GM12873 (cell line): ENCODE results near the gene IFNL3.

Source experiments
- TF ChIP-seq, protein P1 (sequence below): IDR thresholded peaks from 2 replicates; pipeline ENCODE4 v1.5.1; 2012; ENCODE audit warnings: low read depth, mild to moderate bottlenecking, moderate library complexity, low read length, control low read depth; ENCODE audit not compliant: insufficient read depth; ENCODE audit errors: missing control alignments

IFNL3 gene

DNA sequence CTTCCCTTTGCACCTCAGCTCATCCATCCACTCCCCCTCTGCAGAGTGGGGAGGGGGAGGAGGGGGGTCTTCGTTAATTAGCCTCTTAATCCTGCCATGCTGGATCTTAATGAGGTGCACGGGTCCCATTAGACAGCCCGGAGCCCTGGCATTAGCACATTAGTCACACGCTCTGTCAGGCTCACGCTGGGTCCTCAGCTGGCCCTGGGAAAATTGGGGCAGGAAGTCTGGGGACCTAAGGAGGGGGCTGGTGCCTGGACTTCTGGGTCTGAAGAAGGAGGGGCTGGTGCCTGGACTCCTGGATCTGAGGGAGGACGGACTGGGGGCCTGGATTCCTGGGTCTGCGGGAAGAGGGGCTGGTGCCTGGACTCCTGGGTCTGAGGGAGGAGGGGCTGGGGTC, 48.5 kb downstream of the IFNL3 start:
- TF ChIP-seq, protein P1, sequence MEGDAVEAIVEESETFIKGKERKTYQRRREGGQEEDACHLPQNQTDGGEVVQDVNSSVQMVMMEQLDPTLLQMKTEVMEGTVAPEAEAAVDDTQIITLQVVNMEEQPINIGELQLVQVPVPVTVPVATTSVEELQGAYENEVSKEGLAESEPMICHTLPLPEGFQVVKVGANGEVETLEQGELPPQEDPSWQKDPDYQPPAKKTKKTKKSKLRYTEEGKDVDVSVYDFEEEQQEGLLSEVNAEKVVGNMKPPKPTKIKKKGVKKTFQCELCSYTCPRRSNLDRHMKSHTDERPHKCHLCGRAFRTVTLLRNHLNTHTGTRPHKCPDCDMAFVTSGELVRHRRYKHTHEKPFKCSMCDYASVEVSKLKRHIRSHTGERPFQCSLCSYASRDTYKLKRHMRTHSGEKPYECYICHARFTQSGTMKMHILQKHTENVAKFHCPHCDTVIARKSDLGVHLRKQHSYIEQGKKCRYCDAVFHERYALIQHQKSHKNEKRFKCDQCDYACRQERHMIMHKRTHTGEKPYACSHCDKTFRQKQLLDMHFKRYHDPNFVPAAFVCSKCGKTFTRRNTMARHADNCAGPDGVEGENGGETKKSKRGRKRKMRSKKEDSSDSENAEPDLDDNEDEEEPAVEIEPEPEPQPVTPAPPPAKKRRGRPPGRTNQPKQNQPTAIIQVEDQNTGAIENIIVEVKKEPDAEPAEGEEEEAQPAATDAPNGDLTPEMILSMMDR = no peak

DNA sequence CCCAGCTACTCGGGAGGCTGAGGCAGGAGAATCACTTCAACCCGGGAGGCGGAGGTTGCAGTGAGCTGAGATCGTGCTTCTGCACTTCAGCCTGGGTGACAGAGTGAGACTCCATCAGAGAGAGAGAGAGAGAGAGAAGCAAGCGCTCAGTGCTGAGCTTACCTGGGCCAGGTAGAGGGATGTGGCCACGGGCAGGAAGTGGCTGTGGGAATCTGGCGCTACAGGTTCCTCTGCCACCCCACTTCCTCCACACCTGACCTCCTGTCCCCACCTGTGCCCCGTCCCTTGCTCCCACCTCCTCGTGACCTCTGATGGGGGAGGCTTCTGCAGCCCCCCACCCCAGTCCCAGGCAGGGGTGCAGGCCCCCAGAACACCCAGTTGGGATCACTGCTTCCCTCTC, 49.1 kb downstream of the IFNL3 start:
- TF ChIP-seq, protein P1 = no peak

DNA sequence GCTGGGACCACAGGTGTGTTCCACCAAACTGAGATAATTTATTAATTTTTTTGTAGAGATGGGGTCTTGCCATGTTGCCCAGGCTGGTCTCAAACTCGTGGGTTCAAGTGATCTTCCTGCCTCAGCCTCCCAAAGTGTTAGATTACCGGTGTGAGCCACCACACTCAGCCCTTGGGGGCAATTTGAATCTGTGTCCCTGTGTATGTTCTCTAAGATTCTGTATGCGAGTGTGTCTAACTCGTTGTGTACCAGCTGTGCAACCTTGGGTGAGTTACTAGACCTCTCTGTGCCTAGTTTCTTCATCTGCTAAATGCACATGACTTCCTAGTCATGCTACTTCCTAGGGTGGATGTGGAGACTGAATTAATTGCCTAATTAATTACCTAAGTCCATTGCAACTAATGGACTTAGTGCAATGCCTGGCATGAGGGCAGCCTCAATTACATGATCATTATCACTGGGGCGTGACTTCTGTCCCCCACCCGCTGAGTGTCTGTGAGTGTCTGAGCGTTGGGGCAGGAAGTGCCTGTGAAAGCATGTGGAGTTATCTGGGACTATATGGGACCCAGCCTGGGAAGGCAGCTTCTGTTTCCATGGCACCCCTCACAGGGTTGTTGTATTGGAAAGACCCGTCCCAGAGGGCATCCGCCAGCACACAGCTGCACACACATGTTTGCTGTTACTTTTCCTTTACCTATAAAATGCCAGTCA, 49.8 kb downstream of the IFNL3 start:
- TF ChIP-seq, protein P1 = no peak

DNA sequence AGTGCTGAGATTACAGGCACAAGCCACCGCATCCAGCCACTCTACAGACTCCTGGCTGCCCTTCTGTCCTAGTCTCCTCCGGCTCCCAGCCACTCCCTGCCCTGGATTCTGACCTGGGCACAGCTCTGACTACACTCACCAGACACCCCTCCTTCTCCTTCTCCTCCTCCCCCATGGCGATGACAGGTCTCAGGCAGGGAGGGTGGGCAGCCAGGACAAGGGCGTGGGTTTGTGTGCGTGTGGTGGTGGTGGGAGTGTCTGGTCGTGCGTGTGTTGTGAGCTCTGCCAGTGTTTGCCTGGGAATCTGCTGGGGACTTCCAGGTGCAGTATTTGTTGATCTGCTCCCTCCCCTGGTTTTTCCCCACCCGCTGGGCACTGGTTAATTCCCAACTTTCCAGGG, 51.0 kb downstream of the IFNL3 start:
- TF ChIP-seq, protein P1 = no peak
